SIG-M5 (cell line): ENCODE measurements around the gene PLEKHA6.
"Not testable (repeated sequence)": the region's sequence is repeated elsewhere in the genome, so short reads cannot be mapped to it uniquely, and the experiment has no call there.

Experiments used
- DNase-seq: peaks from one replicate; lab custom pipeline; 2025; lab: John Stamatoyannopoulos, UW

PLEKHA6 gene

GRCh38 chr1:204314893-204315658 is 44.7 kb downstream of the PLEKHA6 start:
- no peak for DNase-seq

- DNase-seq, result no peak
These were observed 45.4 kb downstream of the PLEKHA6 start for GRCh38 chr1:204314171-204314892.

- no peak for DNase-seq
These were observed 46.1 kb downstream of the PLEKHA6 start for GRCh38 chr1:204313675-204314074.

GRCh38 chr1:204310970-204311369 is 48.8 kb downstream of the PLEKHA6 start:
- not testable (repeated sequence) for DNase-seq

- no peak for DNase-seq
These were observed 51.6 kb downstream of the PLEKHA6 start for GRCh38 chr1:204308023-204308628.

GRCh38 chr1:204307334-204307883 is 52.3 kb downstream of the PLEKHA6 start:
- no peak for DNase-seq

GRCh38 chr1:204306076-204306475 is 53.7 kb downstream of the PLEKHA6 start:
- no peak for DNase-seq

- no peak for DNase-seq
These were observed 55.7 kb downstream of the PLEKHA6 start for GRCh38 chr1:204304067-204304466.

- no peak for DNase-seq
These were observed 57.0 kb downstream of the PLEKHA6 start for GRCh38 chr1:204302769-204303168.

GRCh38 chr1:204301171-204301957 is 58.4 kb downstream of the PLEKHA6 start:
- DNase-seq, result no peak

- no peak for DNase-seq
These were observed 59.8 kb downstream of the PLEKHA6 start for GRCh38 chr1:204299814-204300365.

GRCh38 chr1:204296431-204296988 is 63.2 kb downstream of the PLEKHA6 start:
- DNase-seq, result no peak

- DNase-seq, result no peak
These were observed 64.1 kb downstream of the PLEKHA6 start for GRCh38 chr1:204295671-204296070.

- DNase-seq, result no peak
These were observed 65.4 kb downstream of the PLEKHA6 start for GRCh38 chr1:204294357-204294756.

GRCh38 chr1:204293605-204294337 is 66.0 kb downstream of the PLEKHA6 start:
- DNase-seq, result no peak

- no peak for DNase-seq
These were observed 67.0 kb downstream of the PLEKHA6 start for GRCh38 chr1:204292740-204293139.

GRCh38 chr1:204289280-204289679 is 70.4 kb downstream of the PLEKHA6 start:
- DNase-seq, result no peak

GRCh38 chr1:204288021-204288588 is 71.6 kb downstream of the PLEKHA6 start:
- DNase-seq, result no peak

- DNase-seq, result no peak
These were observed 72.2 kb downstream of the PLEKHA6 start for GRCh38 chr1:204287466-204287891.

GRCh38 chr1:204286831-204287421 is 72.8 kb downstream of the PLEKHA6 start:
- peak; percentile 56 for DNase-seq
